GM12878 (cell line): ENCODE results near the gene MAST4. TPM values are rescaled to one million over a fixed set of nuclear protein-coding genes. Genes with fewer than 3 reads are reported as not detected.

Experiments used
- ATAC-seq: fragments of 200-7000 bp; cut with Tn5 transposase; 3 replicates; pipeline ENCODE4 v1.9.1; 2020; ENCODE audit warnings: mild to moderate bottlenecking, moderate library complexity
- BruUV-seq: library from RNA; stranded (reverse); fragments of 400-500 nt; replicated peaks from 2 replicates; lab custom pipeline; 2021; lab: Mats Ljungman, UMichigan
- CTCF ChIA-PET: fragments of 300-600 bp; sonication (Branson Sonifier 250); formaldehyde crosslinking; extraction: SDS; loops from one replicate; lab custom pipeline; 2021; ENCODE audit warnings: inconsistent platforms; lab: Yijun Ruan, JAX
- POLR2A ChIA-PET: fragments of 350-600 bp; formaldehyde crosslinking; extraction: SDS; loops from one replicate; lab custom pipeline; 2021; ENCODE audit warnings: inconsistent platforms; lab: Charles Lee
- RAD21 ChIA-PET: fragments of 300-600 bp; sonication (Branson Sonifier 250); formaldehyde crosslinking; loops from one replicate; lab custom pipeline; 2023; ENCODE audit warnings: antibody characterized with exemption; ENCODE audit not compliant: unreplicated experiment; lab: Charles Lee
- SMC1A ChIA-PET: fragments of 300-600 bp; sonication (Branson Sonifier 250); formaldehyde crosslinking; loops from one replicate; lab custom pipeline; 2023; ENCODE audit not compliant: unreplicated experiment, uncharacterized antibody; lab: Charles Lee
- DNase-seq: peaks from one replicate; pipeline ENCODE4 v3.0.0-alpha.2; 2011; ENCODE audit warnings: low read depth, low spot score
- FAIRE-seq: peaks from 3 replicates; lab custom pipeline; 2011; peaks lifted over from hg19 to GRCh38; lab: Jason Lieb, UNC
- H2AFZ ChIP-seq: 2 replicates; pipeline ENCODE4 v1.6.0; 2011; ENCODE audit warnings: low read depth, low read length, control low read depth; ENCODE audit not compliant: control insufficient read depth
- H3K27ac ChIP-seq: 2 replicates; pipeline ENCODE4 v1.5.1; 2011; ENCODE audit warnings: control low read depth; ENCODE audit not compliant: control insufficient read depth, insufficient read depth
- H3K27me3 ChIP-seq, 2 experiments: replicated peaks in 1 of 2; 2 replicates each; pipeline versions ENCODE4 v1.6.0 to v1.6.1; 2011; ENCODE audit warnings: low read length in 1 of 2; ENCODE audit not compliant: control insufficient read depth in 2 of 2, insufficient read depth in 2 of 2
- H3K36me3 ChIP-seq, 2 experiments: 2 replicates each; pipeline ENCODE4 v1.5.1; 2011; ENCODE audit warnings: low read length in 1 of 2; ENCODE audit not compliant: control insufficient read depth in 2 of 2, insufficient read depth in 2 of 2
- H3K4me1 ChIP-seq: 2 replicates; pipeline ENCODE4 v1.6.1; 2011; ENCODE audit warnings: mild to moderate bottlenecking, low read length, moderate library complexity, mixed read lengths; ENCODE audit not compliant: control insufficient read depth, insufficient read depth
- H3K4me2 ChIP-seq: 2 replicates; pipeline ENCODE4 v1.6.0; 2011; ENCODE audit warnings: control low read depth; ENCODE audit not compliant: control insufficient read depth, insufficient read depth
- H3K4me3 ChIP-seq: fragments of 200-600 bp; sonication (generic); 2 replicates; pipeline ENCODE4 v1.5.1; 2016
- H3K79me2 ChIP-seq: 2 replicates; pipeline ENCODE4 v1.6.0; 2011; ENCODE audit warnings: low read length; ENCODE audit not compliant: control insufficient read depth, insufficient read depth
- H3K9ac ChIP-seq: 2 replicates; pipeline ENCODE4 v1.8.0; 2011; ENCODE audit warnings: low read length, control low read depth, mixed read lengths; ENCODE audit not compliant: control insufficient read depth, insufficient read depth
- H3K9me3 ChIP-seq: replicated peaks from 3 replicates; pipeline ENCODE4 v1.5.1; 2011; ENCODE audit warnings: mild to moderate bottlenecking, low read length; ENCODE audit not compliant: control insufficient read depth, insufficient read depth
- H4K20me1 ChIP-seq: 2 replicates; pipeline ENCODE4 v1.6.0; 2011; ENCODE audit not compliant: control insufficient read depth, insufficient read depth
- ATF2 ChIP-seq: IDR thresholded peaks from 2 replicates; pipeline ENCODE4 v1.6.1; 2012; ENCODE audit warnings: low read length, inconsistent platforms
- BCL3 ChIP-seq: IDR thresholded peaks from 2 replicates; pipeline ENCODE4 v1.6.1; 2011; ENCODE audit warnings: borderline replicate concordance, low read depth, mild to moderate bottlenecking, moderate library complexity, low read length; ENCODE audit not compliant: insufficient read depth, poor library complexity, severe bottlenecking
- E4F1 ChIP-seq: fragments of 450-650 bp; IDR thresholded peaks from 2 replicates; pipeline ENCODE4 v1.6.1; 2018; ENCODE audit warnings: borderline replicate concordance, mild to moderate bottlenecking; ENCODE audit not compliant: partially characterized antibody
- EGR1 ChIP-seq, 2 experiments: IDR thresholded peaks; 1 replicate in 1 of 2; 2 replicates in 1 of 2; pipeline ENCODE4 v1.6.1; 2011 to 2012; ENCODE audit warnings: low read depth in 2 of 2, low read length in 2 of 2, borderline replicate concordance in 1 of 2, mild to moderate bottlenecking in 1 of 2, moderate library complexity in 1 of 2
- FOXM1 ChIP-seq: IDR thresholded peaks from 2 replicates; pipeline ENCODE4 v1.6.1; 2012; ENCODE audit warnings: low read depth, mild to moderate bottlenecking, inconsistent platforms, low read length, moderate library complexity
- MAX ChIP-seq: IDR thresholded peaks from 2 replicates; pipeline ENCODE4 v1.6.1; 2012; ENCODE audit warnings: low read depth, low read length, improper control_type of control experiment
- MEF2B ChIP-seq: fragments of 450-650 bp; IDR thresholded peaks from 2 replicates; pipeline ENCODE4 v1.6.1; 2018; ENCODE audit warnings: mild to moderate bottlenecking, moderate library complexity; ENCODE audit not compliant: partially characterized antibody, poor library complexity, severe bottlenecking
- NR2F1 ChIP-seq: fragments of 450-650 bp; conservative IDR thresholded peaks from 2 replicates; pipeline ENCODE4 v1.6.1; 2017; ENCODE audit warnings: mild to moderate bottlenecking
- RBBP5 ChIP-seq: fragments of 200-600 bp; sonication (generic); conservative IDR thresholded peaks from 2 replicates; pipeline ENCODE4 v1.6.1; 2016
- RFX5 ChIP-seq: IDR thresholded peaks from 2 replicates; pipeline ENCODE4 v1.6.1; 2011; ENCODE audit warnings: low read depth, low read length, improper control_type of control experiment
- SUZ12 ChIP-seq: fragments of 200-600 bp; sonication (generic); IDR thresholded peaks from one replicate; pipeline ENCODE4 v1.6.1; 2018; ENCODE audit warnings: antibody characterized with exemption, mild to moderate bottlenecking; ENCODE audit not compliant: unreplicated experiment
- WGBS: methylation state at CpG from one replicate; pipeline ENCODE4 v1.1.6; 2016; ENCODE audit warnings: low lambda C conversion rate; ENCODE audit not compliant: insufficient replicate concordance, insufficient coverage; ENCODE audit errors: missing lambda C conversion rate; 5-methylcytosine and 5-hydroxymethylcytosine counted together
- in situ Hi-C: fragments of 300-500 bp; cut with MboI; formaldehyde crosslinking; loops from 9 replicates; pipeline ENCODE4 v1.14.3; 2018; ENCODE audit warnings: mixed read lengths
- intact Hi-C: fragments of 100-400 bp; cut with micrococcal nuclease; formaldehyde crosslinking; loops from one replicate; pipeline ENCODE4 v1.14.2; 2022; ENCODE audit not compliant: unreplicated experiment
- polyA plus RNA-seq, 11 experiments: library from polyadenylated mRNA; depleted of rRNA in 4 of 11; unstranded in 6 of 11; stranded (reverse) in 5 of 11; fragments of >200 nt; fragmentation: Nextera tagmentation in 4 of 11; fragmentation: Illumina TruSeq in 1 of 11; extraction: Ambion mirVana in 4 of 11; extraction: Trizol in 1 of 11; gene quantifications; 1 replicate in 1 of 11; 2 replicates in 10 of 11; pipeline versions ENCODE4 v1.2.1 to v1.2.3, GENCODE V29; 2011 to 2016; ENCODE audit warnings: inconsistent platforms in 2 of 11, missing spikeins in 2 of 11, low read depth in 1 of 11
- total RNA-seq, 4 experiments: library from RNA; depleted of rRNA in 3 of 4; stranded (reverse); fragments of >200 nt in 3 of 4; fragmentation: Illumina TruSeq in 1 of 4; extraction: Trizol in 1 of 4; gene quantifications; 2 replicates each; pipeline versions ENCODE4 v1.2.1 to v1.2.3, GENCODE V29; 2013 to 2021

The MAST4 gene
- total and polyA plus RNA-seq, 10 of the 15 experiments (the other 5 are each of a cell fraction or from before 2014, with no cell fraction given) = 0.02 to 1.6 (median 0.29) TPM; not detected in 1

GRCh38 chr5:66810151-66810550 lies 214.0 kb downstream of the MAST4 start:
- H2AFZ ChIP-seq = no peak overlapping the region
- ATAC-seq (no peak), FAIRE-seq (no peak), DNase-seq (no peak)
- SMC1A ChIA-PET = no interaction called here
- no peaks in the 10 kb centered on the region for H3K79me2 ChIP-seq
- in situ Hi-C loops = loop anchor here (25.0 kb wide), 1 partner anchor 402 kb away; no protein-coding TSS in a partner anchor
- intact Hi-C loops = loop anchor here (5.0 kb wide), 1 partner anchor 397 kb away; no protein-coding TSS in a partner anchor
- no peaks in the 10 kb centered on the region for H3K9me3 ChIP-seq
- WGBS = 58% methylated on average over 6 of the region's 6 CpGs
- H3K4me1 ChIP-seq = no peaks in the 10 kb centered on the region
- H3K4me2 ChIP-seq = no peak overlapping the region
- CTCF ChIA-PET = no interaction called here
- no peak overlapping the region for H3K27ac ChIP-seq
- H3K4me3 ChIP-seq = no peak overlapping the region
- no peaks in the 10 kb centered on the region for H4K20me1 ChIP-seq
- H3K27me3 ChIP-seq = peaks cover 0 to 3% of the 10 kb centered on the region in 2 experiments; a peak in 2 of 4 replicates
- no peak for TF ChIP-seq EGR1 (IDR thresholded peaks at IDR 0.05; ENCODE audit: borderline replicate concordance in 1 of 2, low read depth in 2 of 2, low read length in 2 of 2)
- no peak for TF ChIP-seq NR2F1
- no peak for TF ChIP-seq E4F1
- no peak for TF ChIP-seq BCL3
- no peak for TF ChIP-seq RFX5
- no peak for TF ChIP-seq MAX
- no peak for TF ChIP-seq FOXM1
- no peak for TF ChIP-seq SUZ12
- no peak for TF ChIP-seq MEF2B
- TF ChIP-seq RBBP5 = no peak
- TF ChIP-seq ATF2 = no peak
- no peaks in the 10 kb centered on the region for H3K36me3 ChIP-seq
- BruUV-seq = no TSS peak
- no peak overlapping the region for H3K9ac ChIP-seq
- RAD21 ChIA-PET = no interaction called here
- POLR2A ChIA-PET = no interaction called here
